CD4-positive, alpha-beta T cell (primary cell): ENCODE measurements around the gene DNAJC11. TPM values are rescaled to one million over a fixed set of nuclear protein-coding genes. Genes with fewer than 3 reads are reported as not detected.

ENCODE experiments used
- ATAC-seq: fragments of 200-7000 bp; cut with Tn5 transposase; one replicate; pipeline ENCODE4 v1.10.0; 2022; ENCODE audit warnings: mild to moderate bottlenecking; ENCODE audit not compliant: poor library complexity
- CTCF ChIA-PET: fragments of 350-600 bp; sonication (Branson Sonifier 250); formaldehyde crosslinking; loops from one replicate; lab custom pipeline; 2021; ENCODE audit warnings: antibody characterized with exemption, inconsistent platforms; lab: Charles Lee
- POLR2A ChIA-PET: fragments of 350-600 bp; sonication (Branson Sonifier 250); formaldehyde crosslinking; loops from one replicate; lab custom pipeline; 2021; ENCODE audit warnings: antibody characterized with exemption, inconsistent platforms; lab: Charles Lee
- DNase-seq, 14 experiments: peaks; one replicate each; pipeline ENCODE4 v3.0.0-alpha.2; 2013 to 2020; ENCODE audit warnings: mixed read lengths in 2 of 14
- H3K27ac ChIP-seq, 2 donors: one replicate each; pipeline versions ENCODE4 v1.5.1 to v1.7.0; 2013; ENCODE audit warnings: low read length in 2 of 2, low read depth in 1 of 2, mild to moderate bottlenecking in 1 of 2
- H3K27me3 ChIP-seq, 2 experiments: 1 replicate in 1 of 2; 2 replicates in 1 of 2; pipeline versions ENCODE4 v1.6.1 to v1.7.0; 2013; ENCODE audit warnings: low read length in 2 of 2, control low read depth in 1 of 2, mild to moderate bottlenecking in 1 of 2, moderate library complexity in 1 of 2; ENCODE audit not compliant: insufficient read depth in 2 of 2, control insufficient read depth in 1 of 2
- H3K36me3 ChIP-seq: one replicate; pipeline ENCODE4 v1.6.1; 2013; ENCODE audit warnings: low read length, control low read depth; ENCODE audit not compliant: insufficient read depth
- H3K4me1 ChIP-seq: one replicate; pipeline ENCODE4 v1.6.1; 2013; ENCODE audit warnings: low read length, control low read depth; ENCODE audit not compliant: insufficient read depth
- H3K4me3 ChIP-seq: one replicate; pipeline ENCODE4 v1.5.1; 2013; ENCODE audit warnings: mild to moderate bottlenecking, low read length, moderate library complexity
- H3K9me3 ChIP-seq, 2 experiments: 1 replicate in 1 of 2; 2 replicates in 1 of 2; pipeline versions ENCODE4 v1.6.1 to v1.7.0; 2013; ENCODE audit warnings: low read length in 2 of 2, mild to moderate bottlenecking in 2 of 2, control low read depth in 1 of 2, moderate library complexity in 1 of 2; ENCODE audit not compliant: control insufficient read depth in 1 of 2, insufficient read depth in 1 of 2
- H3K27ac Mint-ChIP-seq: one replicate; pipeline ENCODE4 v1.8.0; 2020; ENCODE audit warnings: mixed read lengths
- H3K27me3 Mint-ChIP-seq: one replicate; pipeline ENCODE4 v1.8.0; 2021; ENCODE audit warnings: mixed read lengths
- H3K36me3 Mint-ChIP-seq: one replicate; pipeline ENCODE4 v1.8.0; 2021; ENCODE audit warnings: low read depth, mixed read lengths
- H3K4me1 Mint-ChIP-seq: one replicate; pipeline ENCODE4 v1.8.0; 2021; ENCODE audit warnings: low read depth, mixed read lengths
- H3K4me3 Mint-ChIP-seq: one replicate; pipeline ENCODE4 v1.8.0; 2020; ENCODE audit warnings: mild to moderate bottlenecking, mixed read lengths
- H3K9me3 Mint-ChIP-seq: one replicate; pipeline ENCODE4 v1.8.0; 2020; ENCODE audit warnings: mixed read lengths
- intact Hi-C, 2 experiments: fragments of 100-400 bp; cut with DNase I in 1 of 2; cut with micrococcal nuclease in 1 of 2; formaldehyde crosslinking; loops; one replicate each; pipeline versions ENCODE4 v1.15.1 to v1.9.0; 2023 to 2025; cut with DNase I, micrococcal nuclease
- total RNA-seq, 174 experiments: library from RNA in 2 of 174; stranded (reverse) in 2 of 174; gene quantifications; one replicate each; pipeline ENCODE4 v1.2.3 and lab custom pipeline; 2021 to 2026
- TF ChIP-seq, protein P1 (sequence below): fragments of 200-600 bp; IDR thresholded peaks from one replicate; pipeline ENCODE4 v1.8.0; 2022; ENCODE audit warnings: antibody characterized with exemption, mild to moderate bottlenecking

The DNAJC11 gene
- total RNA-seq, 2 experiments from 2014 or later, result 20.6 to 24.0 TPM

DNA sequence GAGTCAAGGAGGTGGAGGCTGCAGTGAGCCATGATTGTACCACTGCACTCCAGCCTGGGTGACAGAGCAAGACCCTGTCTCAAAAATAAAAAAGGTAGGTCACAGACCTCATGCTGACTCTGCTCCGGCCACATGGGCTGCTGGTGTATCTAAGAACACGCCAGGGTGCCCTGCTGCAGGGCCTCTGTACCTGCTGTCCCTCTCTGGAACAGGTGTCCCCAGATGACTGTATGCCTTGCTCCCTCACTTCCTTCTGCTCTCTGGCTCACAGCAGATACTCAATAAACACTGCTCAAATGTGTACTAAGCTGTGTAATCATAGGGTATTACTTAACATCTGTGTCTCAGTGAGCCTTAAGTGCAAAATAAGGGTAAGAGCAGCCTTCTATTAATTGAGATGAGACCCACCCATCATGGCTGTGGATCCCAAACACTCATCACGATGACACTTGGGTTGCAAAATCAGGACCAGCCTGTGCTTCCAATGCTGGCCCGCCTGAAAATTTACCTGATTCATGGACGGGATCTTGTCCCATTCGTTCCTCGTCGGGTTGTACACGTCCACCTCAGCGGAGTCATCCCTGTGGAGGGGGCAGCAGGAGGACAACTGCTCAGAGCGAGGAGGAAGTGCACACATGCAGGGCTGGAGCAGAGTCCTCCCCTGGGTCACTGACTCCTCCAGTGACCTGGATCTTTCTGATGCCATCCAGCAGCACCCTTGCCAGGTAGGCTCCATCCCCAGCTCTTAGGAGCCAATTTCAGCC is 106.5 kb downstream of the DNAJC11 start:
- Mint-ChIP-seq H3K36me3 (peaks cover 58% of the 10 kb centered on the region), H3K27ac (no peak overlapping the region), H3K9me3 (no peaks in the 10 kb centered on the region), H3K4me3 (no peak overlapping the region), H3K27me3 (no peaks in the 10 kb centered on the region), H3K4me1 (peaks cover 55% of the 10 kb centered on the region)
- Histone ChIP-seq H3K27me3 (no peaks in the 10 kb centered on the region), H3K9me3 (no peaks in the 10 kb centered on the region), H3K4me1 (peaks cover 80% of the 10 kb centered on the region), H3K36me3 (peaks cover 84% of the 10 kb centered on the region), H3K27ac (no peak overlapping the region), H3K4me3 (no peak overlapping the region)
- intact Hi-C loops, result no loop called here
- ATAC-seq, result no peak
- ChIA-PET CTCF (no interaction called here), POLR2A (interaction anchor here (1.4 kb wide), 1 partner anchor 8 kb away, joined by 3 read pairs; the partner anchor contains the start of gene KLHL21)
- TF ChIP-seq, protein P1, sequence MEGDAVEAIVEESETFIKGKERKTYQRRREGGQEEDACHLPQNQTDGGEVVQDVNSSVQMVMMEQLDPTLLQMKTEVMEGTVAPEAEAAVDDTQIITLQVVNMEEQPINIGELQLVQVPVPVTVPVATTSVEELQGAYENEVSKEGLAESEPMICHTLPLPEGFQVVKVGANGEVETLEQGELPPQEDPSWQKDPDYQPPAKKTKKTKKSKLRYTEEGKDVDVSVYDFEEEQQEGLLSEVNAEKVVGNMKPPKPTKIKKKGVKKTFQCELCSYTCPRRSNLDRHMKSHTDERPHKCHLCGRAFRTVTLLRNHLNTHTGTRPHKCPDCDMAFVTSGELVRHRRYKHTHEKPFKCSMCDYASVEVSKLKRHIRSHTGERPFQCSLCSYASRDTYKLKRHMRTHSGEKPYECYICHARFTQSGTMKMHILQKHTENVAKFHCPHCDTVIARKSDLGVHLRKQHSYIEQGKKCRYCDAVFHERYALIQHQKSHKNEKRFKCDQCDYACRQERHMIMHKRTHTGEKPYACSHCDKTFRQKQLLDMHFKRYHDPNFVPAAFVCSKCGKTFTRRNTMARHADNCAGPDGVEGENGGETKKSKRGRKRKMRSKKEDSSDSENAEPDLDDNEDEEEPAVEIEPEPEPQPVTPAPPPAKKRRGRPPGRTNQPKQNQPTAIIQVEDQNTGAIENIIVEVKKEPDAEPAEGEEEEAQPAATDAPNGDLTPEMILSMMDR, result no peak
- peak in 1 of 14 experiments; percentile 6 for DNase-seq

DNA sequence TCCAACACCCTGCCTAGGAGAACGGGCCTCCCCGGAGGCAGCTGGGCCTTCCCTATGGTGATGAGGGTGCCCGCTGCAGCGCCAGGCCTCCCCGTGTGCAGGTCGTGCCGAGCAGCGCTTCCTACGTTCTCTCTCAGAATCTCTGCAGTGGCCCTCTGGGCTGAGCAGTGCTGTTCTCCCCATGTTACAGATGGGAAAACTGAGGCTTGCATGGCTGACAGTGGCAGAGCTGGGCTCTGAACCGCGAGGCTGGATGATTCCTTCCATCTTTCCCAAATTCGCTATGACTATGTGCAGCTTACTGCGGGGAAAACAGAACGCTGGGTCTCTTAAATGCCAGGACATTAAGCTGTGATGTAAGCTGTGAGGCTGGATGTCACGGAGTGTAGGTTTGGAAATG is 107.8 kb downstream of the DNAJC11 start:
- ATAC-seq (no peak), DNase-seq (peak in 1 of 14 experiments; percentile 4)
- peaks cover 61% of the 10 kb centered on the region for H3K36me3 Mint-ChIP-seq
- H3K4me1 ChIP-seq, result peaks cover 67% of the 10 kb centered on the region
- peaks cover 95% of the 10 kb centered on the region for H3K36me3 ChIP-seq
- CTCF ChIA-PET, result no interaction called here
- intact Hi-C loops, result no loop called here
- H3K27me3 ChIP-seq, result no peaks in the 10 kb centered on the region
- no peak overlapping the region for H3K4me3 Mint-ChIP-seq
- H3K9me3 Mint-ChIP-seq, result no peaks in the 10 kb centered on the region
- no peak overlapping the region for H3K27ac ChIP-seq
- POLR2A ChIA-PET, result interaction anchor here (1.4 kb wide), 1 partner anchor 9 kb away, joined by 3 read pairs; the partner anchor contains the start of gene KLHL21
- TF ChIP-seq, protein P1, result no peak
- peaks cover 45% of the 10 kb centered on the region for H3K4me1 Mint-ChIP-seq
- H3K27ac Mint-ChIP-seq, result no peak overlapping the region
- H3K4me3 ChIP-seq, result no peak overlapping the region
- H3K9me3 ChIP-seq, result no peaks in the 10 kb centered on the region
- no peaks in the 10 kb centered on the region for H3K27me3 Mint-ChIP-seq

DNA sequence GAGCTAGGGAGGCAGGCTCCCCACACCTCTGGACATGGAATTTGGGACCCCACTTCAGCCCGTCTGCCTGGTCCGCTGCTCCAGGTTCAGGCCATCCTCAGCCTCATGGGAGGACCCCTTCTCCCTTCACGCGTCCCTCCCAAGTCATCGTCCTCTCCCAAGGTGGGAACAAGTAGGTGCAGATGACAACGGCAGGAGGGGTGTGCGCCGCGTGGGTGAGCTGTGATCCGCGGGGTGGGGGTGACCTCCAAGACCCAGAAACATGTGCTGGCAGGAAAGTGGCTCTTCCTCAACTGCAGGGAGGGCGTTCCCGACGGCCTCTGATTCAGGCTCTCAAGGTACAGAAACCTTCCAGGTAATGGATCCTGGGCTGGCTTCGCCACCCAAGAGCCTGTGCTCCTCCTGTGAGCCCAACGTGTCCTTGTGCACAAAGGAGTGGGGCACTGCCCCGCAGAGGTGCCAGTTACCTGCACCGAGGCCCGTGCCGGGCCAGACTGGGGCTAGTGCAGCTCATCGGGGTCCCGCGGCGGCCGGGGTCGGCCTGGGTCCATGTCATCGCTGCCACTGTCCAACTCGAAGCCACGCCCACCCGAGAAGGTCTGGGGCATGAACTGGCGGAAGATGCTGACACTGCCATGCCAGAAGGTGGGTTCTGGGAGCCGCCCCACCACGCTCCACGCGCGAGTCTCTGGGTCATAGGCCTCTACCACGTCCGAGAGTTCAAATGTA is 108.6 kb downstream of the DNAJC11 start:
- H3K27ac Mint-ChIP-seq, result no peak overlapping the region
- peaks cover 68% of the 10 kb centered on the region for H3K36me3 Mint-ChIP-seq
- Histone ChIP-seq H3K9me3 (no peaks in the 10 kb centered on the region), H3K4me3 (no peak overlapping the region), H3K36me3 (peaks cover 96% of the 10 kb centered on the region), H3K27ac (no peak overlapping the region), H3K27me3 (no peaks in the 10 kb centered on the region), H3K4me1 (peaks cover 65% of the 10 kb centered on the region)
- H3K9me3 Mint-ChIP-seq, result no peaks in the 10 kb centered on the region
- DNase-seq (peak in 1 of 14 experiments; percentile 14), ATAC-seq (no peak)
- ChIA-PET CTCF (no interaction called here), POLR2A (interaction anchor here (1.0 kb wide), 1 partner anchor 48 kb away, joined by 3 read pairs; no protein-coding TSS in a partner anchor)
- intact Hi-C loops, result no loop called here
- H3K4me3 Mint-ChIP-seq, result no peak overlapping the region
- TF ChIP-seq, protein P1, result no peak
- H3K4me1 Mint-ChIP-seq, result peaks cover 45% of the 10 kb centered on the region
- H3K27me3 Mint-ChIP-seq, result no peaks in the 10 kb centered on the region
